Activated CD8-positive, alpha-beta memory T cell treated with anti-CD3 and anti-CD28 coated beads for 1 hour (primary cell): ENCODE results near the gene KRTAP2-2.
"Not testable (repeated sequence)": the region's sequence is repeated elsewhere in the genome, so short reads cannot be mapped to it uniquely, and the experiment has no call there.

Source experiments
- DNase-seq, 2 donors: peaks; one replicate each; pipeline ENCODE4 v3.0.0-alpha.2; 2020; ENCODE audit warnings: low read depth in 1 of 2; ENCODE audit errors: extremely low read depth in 1 of 2

Gene KRTAP2-2

GRCh38 chr17:41065016-41065689 is 10.1 kb upstream of the KRTAP2-2 start:
- not testable (repeated sequence) for DNase-seq

GRCh38 chr17:41064301-41064700 is 9.3 kb upstream of the KRTAP2-2 start:
- no peak for DNase-seq

- no peak for DNase-seq
Measured at GRCh38 chr17:41063449-41063848, 8.4 kb upstream of the KRTAP2-2 start.

GRCh38 chr17:41061964-41062363 is 6.9 kb upstream of the KRTAP2-2 start:
- DNase-seq, result no peak

- DNase-seq, result no peak
Measured at GRCh38 chr17:41060052-41060604, 5.1 kb upstream of the KRTAP2-2 start, which contains the start of gene KRTAP2-3. Gene KRTAP2-3, minus strand, starts transcription at chr17:41060114. Its CDS starts 64 bp downstream, at chr17:41060050.

- DNase-seq, result not testable (repeated sequence)
Measured at GRCh38 chr17:41059276-41060051, 4.4 kb upstream of the KRTAP2-2 start.

GRCh38 chr17:41058741-41059140 is 3.7 kb upstream of the KRTAP2-2 start:
- no peak for DNase-seq

- DNase-seq, result no peak
Measured at GRCh38 chr17:41057547-41057946, 2.5 kb upstream of the KRTAP2-2 start.

- not testable (repeated sequence) for DNase-seq
Measured at GRCh38 chr17:41054556-41054955, 474 bp downstream of the KRTAP2-2 start.

- no peak for DNase-seq
Measured at GRCh38 chr17:41054025-41054424, 1.0 kb downstream of the KRTAP2-2 start.

- no peak for DNase-seq
Measured at GRCh38 chr17:41052566-41052965, 2.5 kb downstream of the KRTAP2-2 start.

GRCh38 chr17:41049110-41049509 is 5.9 kb downstream of the KRTAP2-2 start:
- DNase-seq, result no peak

GRCh38 chr17:41048441-41048840 is 6.6 kb downstream of the KRTAP2-2 start:
- DNase-seq, result no peak

- not testable (repeated sequence) for DNase-seq
Measured at GRCh38 chr17:41046735-41047465, 8.1 kb downstream of the KRTAP2-2 start, which contains the start of gene KRTAP2-1. Gene KRTAP2-1, minus strand, starts transcription at chr17:41047316. Its CDS starts 49 bp downstream, at chr17:41047267.

- DNase-seq, result no peak
Measured at GRCh38 chr17:41042953-41043352, 12.1 kb downstream of the KRTAP2-2 start.

- DNase-seq, result not testable (repeated sequence)
Measured at GRCh38 chr17:41040783-41041571, 14.1 kb downstream of the KRTAP2-2 start, which contains the start of gene KRTAP1-1. Gene KRTAP1-1, minus strand, starts transcription at chr17:41041450. Its CDS starts 53 bp downstream, at chr17:41041397.

GRCh38 chr17:41037853-41038350 is 17.1 kb downstream of the KRTAP2-2 start:
- DNase-seq, result no peak

- not testable (repeated sequence) for DNase-seq
Measured at GRCh38 chr17:41034346-41034935, 20.6 kb downstream of the KRTAP2-2 start, which contains the start of gene KRTAP1-3. Gene KRTAP1-3, minus strand, starts transcription at chr17:41034874. Its CDS starts 53 bp downstream, at chr17:41034821.

- DNase-seq, result no peak
Measured at GRCh38 chr17:41029633-41030245, 25.3 kb downstream of the KRTAP2-2 start, which contains the start of gene KRTAP1-4. Gene KRTAP1-4, minus strand, starts transcription at chr17:41030195. Its CDS starts 117 bp downstream, at chr17:41030078.
